ENCODE results near the gene KLRC3.
"Not testable (repeated sequence)": the region's sequence is repeated elsewhere in the genome, so short reads cannot be mapped to it uniquely, and the experiment has no call there.

Gene KLRC3

DNA sequence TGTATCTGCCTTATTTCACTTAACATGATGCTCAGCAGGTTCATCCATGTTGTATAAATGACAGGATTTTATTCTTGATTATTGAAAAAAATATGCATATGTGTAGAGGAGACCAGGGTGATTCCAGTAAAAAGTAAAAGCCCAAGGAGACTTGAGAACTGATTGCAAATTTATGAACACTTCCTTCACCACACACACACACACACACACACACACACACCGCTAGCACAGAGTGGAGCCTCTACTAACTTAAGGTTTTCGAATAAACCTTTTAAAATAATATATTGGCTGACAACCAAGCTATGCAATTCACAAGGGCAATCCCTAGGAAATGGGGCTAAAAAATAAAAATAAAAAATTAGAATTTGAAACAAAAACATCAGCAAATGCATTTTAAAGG lies 22.2 kb downstream of the KLRC3 start:
- DNase-seq (ENCODE audit: low read depth) = no peak

DNA sequence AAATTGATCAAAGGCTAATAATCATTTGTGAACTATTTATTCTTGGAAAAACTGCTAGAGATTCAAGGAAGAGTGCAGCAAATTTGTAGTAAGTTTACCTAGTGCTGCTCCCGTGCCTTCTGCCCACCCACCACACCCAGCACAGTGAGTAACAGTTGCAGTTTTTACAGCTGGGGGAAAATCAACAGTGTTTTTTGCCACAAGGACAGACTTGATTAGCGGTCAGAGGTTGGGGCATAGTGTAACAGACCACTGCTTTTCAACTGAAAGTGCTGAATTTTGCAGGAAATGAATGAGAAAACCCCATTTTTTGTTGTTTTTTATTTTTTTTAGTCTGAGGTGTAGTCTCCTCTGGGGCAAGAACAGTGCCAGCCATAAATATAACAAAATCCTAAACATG lies 23.1 kb downstream of the KLRC3 start:
- DNase-seq (ENCODE audit: low read depth) = no peak

DNA sequence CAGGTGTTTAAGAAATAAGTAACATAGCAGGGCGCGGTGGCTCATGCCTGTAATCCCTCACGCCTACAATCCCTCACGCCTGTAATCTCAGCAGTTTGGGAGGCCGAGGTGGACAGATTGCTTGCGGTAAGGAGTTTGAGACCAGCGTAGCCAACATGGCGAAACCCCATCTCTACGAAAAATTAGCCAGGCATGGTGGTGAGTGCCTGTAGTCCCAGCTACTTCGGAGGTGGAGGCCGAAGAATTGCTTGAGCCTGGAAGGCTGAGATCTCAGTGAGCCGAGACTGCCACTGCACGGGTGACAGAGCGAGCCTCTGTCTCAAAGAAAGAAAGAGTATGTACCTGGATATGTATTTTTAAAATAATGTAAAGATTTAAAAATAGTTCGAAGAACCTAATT lies 24.2 kb downstream of the KLRC3 start:
- DNase-seq (ENCODE audit: low read depth) = not testable (repeated sequence)

DNA sequence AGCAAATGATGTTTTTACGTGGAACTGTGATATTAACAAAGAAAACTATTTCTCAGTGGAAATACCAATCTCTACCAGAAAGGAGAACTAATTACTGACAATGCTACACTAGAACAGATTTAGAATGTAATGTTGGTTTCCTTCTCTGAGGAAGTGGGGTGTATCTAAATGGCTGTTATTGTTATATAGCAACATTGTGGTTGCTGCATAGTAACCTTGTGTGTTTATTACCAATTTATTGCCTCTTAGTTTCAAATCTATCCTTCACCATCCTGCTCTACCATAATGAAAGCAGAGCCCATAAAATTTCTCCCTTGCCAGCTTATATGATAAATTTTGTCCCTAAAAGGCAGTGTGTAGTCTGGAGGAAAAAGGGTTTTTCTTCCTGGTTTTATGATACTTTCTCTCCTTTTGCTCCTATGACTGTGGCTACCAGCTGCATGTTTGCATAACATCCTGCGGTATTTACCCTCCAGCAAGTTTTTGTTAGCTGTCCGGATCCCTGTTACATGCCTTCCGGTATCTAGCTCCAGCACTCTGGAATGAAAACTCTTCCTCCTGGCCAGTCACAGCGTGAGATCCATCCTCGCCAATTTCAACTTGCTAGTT lies 24.9 kb downstream of the KLRC3 start:
- peak; percentile 95 for DNase-seq (ENCODE audit: low read depth)

DNA sequence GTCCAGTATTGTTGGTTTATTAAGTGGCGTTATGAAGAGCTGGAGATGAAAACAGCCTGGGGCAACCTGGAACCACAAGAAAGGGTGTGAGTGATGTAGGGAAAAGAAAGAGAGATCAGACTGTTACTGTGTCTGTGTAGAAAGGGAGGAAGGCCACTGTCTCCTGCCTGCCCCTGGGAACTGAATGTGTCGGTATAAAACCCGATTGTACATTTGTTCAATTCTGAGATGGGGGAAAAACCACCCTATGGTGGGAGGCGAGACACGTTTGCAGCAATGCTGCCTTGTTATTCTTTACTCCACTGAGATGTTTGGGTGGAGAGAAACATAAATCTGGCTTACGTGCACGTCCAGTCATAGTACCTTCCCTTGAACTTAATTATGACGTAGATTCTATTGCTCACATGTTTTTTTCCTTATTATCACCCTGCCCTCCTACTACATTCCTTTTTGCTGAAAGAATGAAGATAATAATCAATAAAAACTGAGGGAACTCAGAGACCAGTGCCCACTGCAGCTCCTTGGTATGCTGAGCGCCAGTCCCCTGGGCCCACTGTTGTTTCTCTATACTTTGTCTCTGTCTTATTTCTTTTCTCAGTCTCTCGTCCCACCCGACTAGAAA lies 25.8 kb downstream of the KLRC3 start:
- DNase-seq (ENCODE audit: low read depth) = not testable (repeated sequence)

DNA sequence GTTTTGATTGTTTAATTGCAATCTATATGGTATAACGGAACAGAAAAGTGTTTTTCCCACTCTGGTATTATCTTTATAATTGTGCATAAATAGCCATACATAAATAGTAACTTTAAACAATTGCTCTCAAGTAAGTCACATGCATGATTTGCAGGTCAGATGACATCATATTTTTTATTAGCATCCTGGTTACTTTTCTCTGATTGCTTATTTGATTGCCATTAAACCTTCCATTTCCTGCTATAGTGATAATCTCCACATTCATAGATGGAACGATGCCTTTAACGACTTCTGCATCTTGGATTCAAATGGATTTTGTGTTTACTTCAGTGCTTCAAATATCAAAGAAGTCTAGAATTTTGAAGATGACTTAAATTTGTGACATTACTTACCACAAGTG lies 27.1 kb downstream of the KLRC3 start:
- DNase-seq (ENCODE audit: low read depth) = no peak

DNA sequence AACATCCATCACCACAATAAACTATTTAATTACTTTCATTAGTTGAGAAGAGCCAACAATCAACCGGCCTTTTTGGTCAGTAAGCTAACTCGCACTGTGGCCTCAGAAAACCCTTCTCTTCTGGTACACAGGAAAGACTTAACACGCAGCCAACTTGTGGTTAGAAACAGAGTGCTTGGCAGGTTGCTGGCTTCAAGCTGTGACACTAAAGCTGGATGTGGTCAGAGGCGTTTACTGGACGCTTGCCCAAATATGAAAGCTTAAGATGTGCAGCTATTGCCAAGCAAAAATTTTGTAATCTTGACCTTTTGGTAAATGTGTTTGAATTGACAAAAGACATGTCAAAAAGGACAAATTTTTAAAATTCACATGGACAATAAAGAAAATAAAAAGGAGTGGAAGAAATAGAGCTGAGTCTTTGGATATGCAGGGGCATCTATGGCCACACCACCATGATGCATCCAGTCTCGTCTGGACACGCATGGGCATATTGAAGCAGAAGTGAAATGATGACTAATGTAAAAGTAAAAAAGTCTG lies 27.9 kb downstream of the KLRC3 start:
- DNase-seq (ENCODE audit: low read depth) = peak; percentile 86

DNA sequence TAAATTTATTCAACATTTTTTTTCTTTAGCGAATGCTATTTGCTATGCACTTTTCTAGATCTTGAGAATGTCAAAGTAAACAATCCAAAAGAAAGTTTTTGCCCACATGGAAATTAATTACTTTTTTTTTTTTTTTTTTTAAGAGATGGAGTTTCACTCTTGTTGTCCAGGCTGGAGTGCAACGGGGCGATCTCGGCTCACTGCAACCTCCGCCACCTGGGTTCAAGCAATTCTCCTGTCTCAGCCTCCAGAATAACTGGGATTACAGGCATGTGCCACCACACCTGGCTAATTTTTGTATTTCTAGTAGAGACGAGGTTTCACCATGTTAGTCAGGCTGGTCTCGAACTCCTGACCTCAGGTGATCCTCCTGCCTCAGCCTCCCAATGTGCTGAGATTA lies 29.4 kb downstream of the KLRC3 start:
- not testable (repeated sequence) for DNase-seq (ENCODE audit: low read depth)

DNA sequence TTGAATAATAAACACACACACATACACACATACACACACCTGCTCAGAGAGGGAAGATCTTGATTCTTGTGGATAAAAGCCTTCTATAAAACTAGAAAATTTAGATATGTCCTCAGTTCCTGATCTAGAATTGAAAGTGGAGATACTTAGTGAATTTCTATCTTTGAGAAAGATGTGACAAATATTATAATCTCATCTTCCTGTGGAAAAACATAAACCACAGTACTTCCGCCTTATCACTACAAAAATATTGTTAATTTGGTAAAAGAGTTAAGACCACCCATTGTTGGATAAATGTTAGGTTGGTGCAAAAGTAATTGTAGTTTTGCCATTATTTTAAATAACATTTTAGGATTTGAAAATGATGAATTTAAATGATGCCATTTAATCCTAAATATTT lies 30.5 kb downstream of the KLRC3 start, which contains the start of gene KLRK1:
KLRK1 (minus strand) TSS at position 138 of the 400 bp plus-strand sequence. CDS start 1,231 bp downstream, outside the sequence.
- no peak for DNase-seq (ENCODE audit: low read depth)

DNA sequence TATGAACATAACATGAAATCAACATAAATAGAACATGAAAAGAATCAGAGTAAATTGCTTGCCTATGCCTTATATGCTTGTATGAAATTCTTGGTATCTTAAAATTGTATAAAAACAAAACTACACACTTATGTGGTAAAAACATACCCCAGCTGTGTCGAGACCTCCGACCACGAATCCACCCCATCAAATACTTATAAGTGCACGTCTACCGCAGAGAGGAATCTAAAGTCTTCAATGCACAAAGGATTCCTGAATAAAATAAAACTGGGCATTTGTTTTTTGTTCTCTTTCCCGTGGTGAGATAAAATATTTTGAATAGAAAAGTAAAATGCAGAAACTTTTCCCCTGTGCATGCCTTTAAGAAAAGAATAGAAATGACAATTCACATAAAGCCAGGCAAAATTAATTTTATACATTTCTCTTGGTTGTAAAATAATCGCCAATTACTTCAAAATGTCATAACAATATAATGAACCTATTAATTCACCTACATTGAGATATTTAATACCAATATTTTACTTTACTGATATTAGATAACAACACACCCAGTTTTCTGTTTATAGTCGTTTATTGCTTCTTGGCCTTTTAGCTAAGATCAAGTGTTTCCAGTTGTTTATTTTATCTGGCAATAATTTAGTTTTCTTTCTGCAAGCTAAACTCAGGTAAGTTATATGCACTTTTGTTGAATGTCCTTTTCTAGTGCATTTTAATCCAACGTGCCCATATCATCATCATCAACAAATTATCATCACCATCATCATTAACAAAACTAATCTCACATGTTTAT lies 31.6 kb downstream of the KLRC3 start:
- DNase-seq (ENCODE audit: low read depth) = no peak

DNA sequence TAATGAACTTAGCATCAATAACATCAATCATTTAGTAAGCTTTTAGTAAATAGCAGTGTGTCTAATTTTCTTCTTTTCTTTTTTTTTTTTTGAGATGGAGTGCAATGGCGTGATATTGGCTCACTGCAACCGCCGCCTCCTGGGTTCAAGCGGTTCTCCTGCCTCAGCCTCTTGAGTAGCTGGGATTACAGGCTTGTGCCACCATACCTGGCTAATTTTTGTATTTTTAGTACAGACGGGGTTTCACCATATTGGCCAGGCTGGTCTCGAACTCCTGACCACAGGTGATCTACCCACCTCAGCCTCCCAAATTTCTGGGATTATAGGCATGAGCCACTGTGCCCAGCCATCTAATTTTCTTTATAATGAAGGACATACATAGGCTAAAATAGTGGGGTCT lies 32.9 kb downstream of the KLRC3 start:
- DNase-seq (ENCODE audit: low read depth) = not testable (repeated sequence)

DNA sequence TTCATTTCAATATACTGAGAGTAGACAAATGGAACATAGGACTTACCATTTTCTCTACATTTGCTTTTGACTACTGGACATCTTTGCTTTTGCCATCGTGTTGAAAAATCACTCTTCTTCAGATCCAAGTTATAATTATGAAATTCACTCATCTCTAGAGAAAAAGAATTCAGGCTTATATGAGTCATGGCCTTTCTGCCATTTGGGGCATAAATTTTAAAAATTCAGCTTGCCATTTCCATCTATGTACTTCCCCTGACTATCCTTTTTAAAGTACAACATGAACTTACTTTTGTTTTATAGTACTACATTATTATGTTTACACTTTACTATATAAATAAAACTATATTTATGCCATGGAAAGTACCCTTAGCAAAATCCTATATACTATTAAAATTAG lies 33.5 kb downstream of the KLRC3 start:
- DNase-seq (ENCODE audit: low read depth) = no peak

DNA sequence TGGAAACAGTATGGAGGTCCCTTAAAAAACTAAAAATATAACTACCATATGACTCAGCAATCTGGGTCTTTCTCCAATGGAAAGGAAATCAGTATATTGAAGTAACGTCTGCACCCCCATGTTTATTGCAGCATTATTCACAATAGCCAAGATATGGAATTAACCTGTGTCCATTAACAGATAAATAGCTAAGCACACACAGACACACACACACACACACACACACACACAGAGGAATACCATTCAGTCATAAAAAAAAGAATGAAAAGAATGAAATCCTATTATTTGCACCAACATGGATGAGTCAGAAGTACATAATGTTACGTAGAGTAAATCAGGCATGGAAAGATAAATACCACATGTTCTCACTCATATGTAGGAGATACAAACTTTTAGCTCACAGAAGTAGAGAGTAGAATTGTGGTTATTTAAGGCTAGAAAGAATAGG lies 35.2 kb downstream of the KLRC3 start:
- DNase-seq (ENCODE audit: low read depth) = peak; percentile 87

DNA sequence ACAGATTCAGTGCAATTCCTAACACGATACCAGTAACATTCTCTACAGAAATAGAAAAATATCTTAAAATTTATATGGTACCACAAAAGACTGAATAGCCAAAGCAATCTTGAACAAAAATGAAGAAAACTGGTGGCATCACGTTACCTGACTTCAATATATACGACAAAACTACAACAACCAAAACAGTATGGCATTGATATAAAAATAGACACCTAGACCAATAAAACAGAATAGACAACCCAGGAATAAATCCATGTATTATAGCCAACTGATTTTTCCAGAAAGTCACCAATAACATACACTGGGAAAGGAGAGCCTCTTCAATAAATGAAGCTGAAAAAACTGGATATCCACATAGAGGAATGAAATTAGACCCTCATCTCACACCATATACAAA lies 36.2 kb downstream of the KLRC3 start:
- no peak for DNase-seq (ENCODE audit: low read depth)

DNA sequence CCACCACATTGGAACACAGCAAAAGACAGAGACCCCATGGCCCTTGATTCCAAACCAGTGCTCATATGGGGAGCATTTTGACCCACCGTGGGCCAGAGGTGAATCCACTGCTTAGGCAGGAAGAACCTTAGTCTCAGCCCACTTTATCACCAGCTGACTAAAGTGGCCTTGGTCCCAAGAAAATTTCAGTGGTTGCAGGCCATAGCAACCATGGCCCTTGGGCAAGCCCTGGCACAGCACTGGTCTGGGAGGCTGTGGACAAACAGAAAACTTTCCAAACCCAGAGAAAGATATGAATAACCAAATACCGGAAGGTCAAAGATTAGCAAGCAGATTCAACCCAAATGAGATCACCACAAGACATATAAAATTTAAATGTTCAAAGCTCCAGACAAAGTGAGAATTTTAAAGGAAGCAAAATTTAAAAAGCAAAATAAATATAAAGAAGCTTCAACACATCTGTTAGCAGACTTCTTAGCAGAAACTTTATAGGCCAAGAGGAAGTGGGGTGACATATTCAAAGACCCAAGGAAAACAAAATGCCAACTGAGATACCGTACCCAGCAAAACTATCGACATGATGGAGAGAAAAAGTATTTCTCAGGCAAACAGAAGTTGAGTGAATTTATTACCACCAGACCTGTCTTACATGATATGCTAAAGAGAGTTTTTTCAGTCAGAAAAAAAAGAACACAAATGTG lies 38.3 kb downstream of the KLRC3 start:
- DNase-seq (ENCODE audit: low read depth) = no peak

DNA sequence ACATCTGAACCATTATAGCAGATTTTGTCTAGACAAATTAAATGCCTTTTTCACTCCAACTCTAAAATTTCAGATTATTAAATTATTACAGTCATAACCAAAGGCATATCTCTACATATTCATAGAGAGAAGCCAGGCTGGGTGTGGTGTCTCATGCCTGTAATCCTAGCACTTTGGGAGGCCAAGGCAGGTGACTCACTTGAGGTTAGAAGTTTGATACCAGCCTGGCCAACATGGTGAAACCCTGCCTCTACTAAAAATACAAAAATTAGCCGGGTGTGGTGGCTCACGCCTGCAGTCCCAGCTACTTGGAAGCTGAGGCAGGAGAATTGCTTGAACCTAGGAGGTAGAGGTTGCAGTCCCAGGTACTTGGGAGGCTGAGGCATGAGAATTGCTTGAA lies 41.7 kb downstream of the KLRC3 start:
- DNase-seq (ENCODE audit: low read depth) = not testable (repeated sequence)

DNA sequence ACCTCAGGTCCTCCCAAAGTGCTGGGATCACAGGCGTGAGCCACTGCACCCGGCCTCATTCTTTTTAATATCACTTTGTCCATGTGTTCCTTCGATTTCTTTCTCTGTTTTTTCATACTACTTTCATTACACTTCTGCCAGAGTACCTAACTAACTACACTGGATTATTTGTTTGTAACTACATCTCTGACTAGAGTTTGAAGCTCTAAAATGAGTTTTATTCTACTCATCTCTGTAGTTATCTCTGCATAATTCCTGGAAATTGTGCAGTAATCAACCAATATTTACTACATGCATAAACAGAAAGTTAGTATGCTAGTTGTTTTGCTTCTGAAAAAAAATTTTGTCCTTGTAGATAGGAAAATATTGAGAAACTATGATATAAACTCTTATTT lies 45.8 kb downstream of the KLRC3 start:
- no peak for DNase-seq (ENCODE audit: low read depth)

DNA sequence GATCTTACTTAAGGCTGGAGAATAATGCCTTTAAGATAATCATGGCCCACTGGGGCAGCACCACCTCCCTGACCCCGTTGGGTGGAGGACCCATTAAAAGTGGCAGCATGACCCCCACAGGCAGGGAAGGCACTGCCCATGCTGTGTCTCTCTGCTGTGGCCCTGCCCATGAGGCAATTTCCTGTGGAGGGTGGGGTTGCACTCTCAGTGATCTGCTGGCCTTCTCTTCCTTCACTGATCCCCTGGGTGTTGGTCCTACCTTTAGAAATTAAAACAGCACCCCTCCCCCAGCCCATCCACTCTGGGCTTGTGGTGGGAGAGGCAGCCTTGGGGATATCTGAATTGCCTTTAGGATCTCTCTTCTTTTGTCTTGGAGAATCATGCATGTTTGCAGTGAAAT lies 47.8 kb downstream of the KLRC3 start:
- DNase-seq (ENCODE audit: low read depth) = no peak

DNA sequence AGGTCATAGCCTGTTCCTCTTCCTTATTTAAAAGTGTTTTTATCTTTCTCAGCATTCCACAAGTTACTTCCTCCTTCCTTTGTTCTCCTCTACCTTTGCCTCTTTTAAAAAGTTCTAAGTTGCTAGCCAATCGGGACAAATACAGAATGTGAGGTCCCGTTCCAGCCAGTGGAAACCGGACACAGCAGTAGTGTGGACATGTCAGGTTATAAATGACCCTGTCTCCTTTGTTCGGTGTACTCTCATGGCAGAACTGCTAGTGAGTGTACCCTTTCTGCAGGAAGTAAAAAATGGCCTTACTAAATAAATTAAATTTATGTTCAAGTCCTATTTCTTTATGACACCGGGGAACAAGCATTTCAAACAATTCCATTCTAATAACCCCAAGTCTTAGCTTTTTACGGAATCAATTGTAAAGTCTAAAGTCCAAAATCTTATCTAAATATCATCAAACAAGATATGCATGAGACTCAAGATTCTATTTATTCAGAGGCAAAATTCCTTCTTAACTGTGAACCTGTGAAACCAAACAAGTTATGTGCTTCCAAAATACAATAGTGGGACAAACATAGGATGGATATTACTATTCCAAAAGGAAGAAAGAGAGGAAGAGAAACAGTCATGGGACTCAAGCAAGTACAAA lies 48.4 kb downstream of the KLRC3 start:
- DNase-seq (ENCODE audit: low read depth) = not testable (repeated sequence)

DNA sequence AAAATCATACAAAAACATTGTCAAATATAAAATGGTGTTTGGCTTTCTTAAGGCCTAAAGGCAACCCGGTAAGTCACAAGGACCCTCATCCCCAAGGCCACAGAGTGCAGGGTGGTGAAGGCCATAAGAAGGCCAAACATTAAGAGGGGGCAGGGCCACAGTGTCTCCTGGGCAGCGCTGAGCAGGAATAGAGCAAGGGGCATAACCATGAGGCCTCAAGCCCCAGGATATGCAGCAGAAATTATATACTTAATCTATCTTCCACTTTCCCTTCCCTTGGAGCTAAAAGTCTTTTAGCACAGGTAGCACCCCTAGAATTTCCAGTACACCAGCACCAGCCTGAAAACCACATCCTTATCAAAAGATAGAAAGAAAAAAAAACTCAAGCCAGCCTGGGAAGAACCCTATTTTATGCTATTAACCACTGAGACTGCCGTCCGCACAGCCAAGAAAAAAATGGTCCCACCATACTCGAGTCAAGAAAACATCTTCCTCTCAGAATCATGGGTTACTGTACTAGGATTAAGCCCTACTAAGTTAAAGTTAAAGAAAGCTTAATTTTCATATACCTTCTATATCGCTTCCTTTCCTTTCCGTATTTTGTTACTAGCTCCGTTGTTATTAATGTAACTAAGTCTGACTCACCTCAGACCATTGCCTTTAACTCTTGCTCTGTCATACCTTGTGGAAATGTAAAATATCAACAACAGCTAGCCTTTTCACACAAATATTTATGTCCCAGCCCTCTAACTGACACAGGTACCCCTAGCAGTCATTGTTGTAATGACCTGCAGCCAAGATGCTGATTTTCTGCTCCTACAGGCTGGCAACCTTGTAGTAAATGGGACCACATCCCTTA lies 50.6 kb downstream of the KLRC3 start:
- DNase-seq (ENCODE audit: low read depth) = no peak
